LNCAP (cell line): ENCODE results near the gene PGBD2.

ENCODE experiments used
- TF ChIP-seq, protein P1 (sequence below): fragments of 450-650 bp; IDR thresholded peaks from 2 replicates; pipeline ENCODE4 v1.5.1; 2017; ENCODE audit warnings: mild to moderate bottlenecking

Gene PGBD2

DNA sequence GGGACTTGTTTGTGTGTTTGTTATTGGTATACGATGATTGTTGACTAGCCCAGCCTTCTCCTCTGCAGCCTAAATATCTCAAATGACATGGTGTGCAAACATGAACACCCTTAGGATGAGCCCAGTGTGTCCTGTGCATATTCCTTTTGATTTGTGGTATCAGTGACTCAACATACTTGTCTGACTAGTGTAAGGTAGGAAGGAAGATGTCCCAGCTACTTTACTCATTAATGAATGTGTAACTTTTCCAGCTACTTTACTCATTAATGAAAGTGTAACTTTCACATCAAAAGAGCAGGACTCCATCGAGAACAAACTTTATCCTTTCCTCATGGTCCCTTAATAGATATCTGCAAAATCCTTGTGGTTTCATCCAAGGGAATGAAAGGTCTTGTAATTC, 44.4 kb upstream of the PGBD2 start:
- TF ChIP-seq, protein P1, sequence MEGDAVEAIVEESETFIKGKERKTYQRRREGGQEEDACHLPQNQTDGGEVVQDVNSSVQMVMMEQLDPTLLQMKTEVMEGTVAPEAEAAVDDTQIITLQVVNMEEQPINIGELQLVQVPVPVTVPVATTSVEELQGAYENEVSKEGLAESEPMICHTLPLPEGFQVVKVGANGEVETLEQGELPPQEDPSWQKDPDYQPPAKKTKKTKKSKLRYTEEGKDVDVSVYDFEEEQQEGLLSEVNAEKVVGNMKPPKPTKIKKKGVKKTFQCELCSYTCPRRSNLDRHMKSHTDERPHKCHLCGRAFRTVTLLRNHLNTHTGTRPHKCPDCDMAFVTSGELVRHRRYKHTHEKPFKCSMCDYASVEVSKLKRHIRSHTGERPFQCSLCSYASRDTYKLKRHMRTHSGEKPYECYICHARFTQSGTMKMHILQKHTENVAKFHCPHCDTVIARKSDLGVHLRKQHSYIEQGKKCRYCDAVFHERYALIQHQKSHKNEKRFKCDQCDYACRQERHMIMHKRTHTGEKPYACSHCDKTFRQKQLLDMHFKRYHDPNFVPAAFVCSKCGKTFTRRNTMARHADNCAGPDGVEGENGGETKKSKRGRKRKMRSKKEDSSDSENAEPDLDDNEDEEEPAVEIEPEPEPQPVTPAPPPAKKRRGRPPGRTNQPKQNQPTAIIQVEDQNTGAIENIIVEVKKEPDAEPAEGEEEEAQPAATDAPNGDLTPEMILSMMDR = no peak

DNA sequence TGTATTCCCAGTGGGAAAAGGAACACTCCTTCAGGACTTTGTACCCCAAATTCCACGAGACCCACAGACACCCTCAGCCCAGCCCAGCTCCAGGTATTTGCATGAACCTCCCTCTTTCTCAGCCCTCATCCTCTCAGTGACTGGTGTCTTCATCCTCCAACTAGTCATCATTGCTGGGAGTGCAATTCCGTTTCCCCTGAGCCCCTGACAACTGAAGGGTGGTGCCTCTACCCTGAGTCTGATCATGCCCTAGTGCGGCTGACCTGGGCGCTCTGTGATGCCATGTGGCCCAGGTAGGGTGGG, 43.4 kb upstream of the PGBD2 start:
- TF ChIP-seq, protein P1 = no peak

DNA sequence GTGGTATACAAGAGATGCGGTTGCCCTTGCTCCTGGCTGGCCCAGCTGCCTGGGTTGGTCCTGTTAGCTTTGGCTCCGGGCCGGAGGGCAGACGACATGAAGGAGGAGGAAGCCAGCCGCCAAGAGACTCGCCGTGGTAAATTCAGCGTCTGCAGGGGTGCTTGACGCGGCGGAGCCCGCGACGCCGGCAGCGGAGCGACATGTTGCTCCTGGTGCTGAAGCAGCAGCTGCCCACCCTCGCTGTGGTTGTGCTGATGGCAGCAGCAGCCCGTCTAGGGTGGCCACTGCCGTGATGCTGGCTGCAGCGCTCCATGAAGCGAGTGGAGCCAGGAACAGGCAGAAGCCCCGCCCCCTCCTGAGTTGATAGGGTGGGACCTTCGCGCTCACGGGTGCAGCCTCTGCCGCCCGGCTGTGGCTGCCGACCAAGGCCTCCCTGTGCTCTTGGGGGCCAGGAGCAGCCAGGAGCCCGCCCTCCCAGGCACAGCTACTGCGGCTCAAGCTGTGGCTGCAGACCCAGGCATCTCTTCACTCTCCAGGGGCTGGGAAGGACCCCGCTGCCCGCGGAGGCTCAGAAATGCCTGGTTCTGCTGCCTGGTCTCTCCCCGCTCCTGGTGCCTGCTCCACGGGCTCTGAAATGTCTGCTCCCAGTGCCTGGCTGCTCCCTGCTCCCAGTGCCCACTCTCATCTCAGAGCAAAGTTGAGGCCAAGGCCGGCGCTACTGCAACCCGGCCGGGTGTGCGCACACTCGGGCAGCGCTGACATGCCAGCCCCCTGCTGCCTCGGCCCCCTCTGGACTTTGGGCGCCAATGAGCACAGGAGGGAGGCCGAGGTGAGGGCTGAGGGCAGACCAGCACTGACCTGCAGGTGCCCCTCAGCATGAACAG, 42.8 kb upstream of the PGBD2 start:
- TF ChIP-seq, protein P1 = no peak

DNA sequence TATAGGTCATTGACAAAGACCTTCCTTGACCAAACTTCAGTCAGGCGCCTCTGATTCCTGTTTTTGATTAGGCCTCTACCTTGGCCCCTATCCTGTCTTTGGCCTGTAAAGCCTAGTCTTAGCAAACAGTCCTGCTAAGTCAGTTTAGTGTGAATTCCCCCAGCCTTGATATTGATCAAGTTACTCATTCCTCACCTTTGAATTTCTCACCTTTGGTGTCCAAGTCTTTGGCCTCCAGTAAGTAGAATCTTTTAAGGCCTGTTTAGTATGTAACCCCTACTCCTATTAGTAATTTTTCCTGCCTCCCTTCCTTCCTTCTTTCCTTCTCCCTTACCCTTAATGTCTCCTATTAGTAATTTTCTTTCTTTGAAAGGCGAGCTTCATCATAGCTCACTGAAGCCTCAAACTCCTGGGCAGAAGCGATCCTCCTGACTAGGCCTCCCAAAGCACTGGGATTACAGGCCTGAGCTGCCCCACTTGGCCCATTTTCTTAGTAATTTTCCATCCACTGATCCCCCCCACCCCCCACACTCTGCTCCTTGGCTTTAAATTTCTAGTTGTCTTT, 34.1 kb upstream of the PGBD2 start:
- TF ChIP-seq, protein P1 = no peak

DNA sequence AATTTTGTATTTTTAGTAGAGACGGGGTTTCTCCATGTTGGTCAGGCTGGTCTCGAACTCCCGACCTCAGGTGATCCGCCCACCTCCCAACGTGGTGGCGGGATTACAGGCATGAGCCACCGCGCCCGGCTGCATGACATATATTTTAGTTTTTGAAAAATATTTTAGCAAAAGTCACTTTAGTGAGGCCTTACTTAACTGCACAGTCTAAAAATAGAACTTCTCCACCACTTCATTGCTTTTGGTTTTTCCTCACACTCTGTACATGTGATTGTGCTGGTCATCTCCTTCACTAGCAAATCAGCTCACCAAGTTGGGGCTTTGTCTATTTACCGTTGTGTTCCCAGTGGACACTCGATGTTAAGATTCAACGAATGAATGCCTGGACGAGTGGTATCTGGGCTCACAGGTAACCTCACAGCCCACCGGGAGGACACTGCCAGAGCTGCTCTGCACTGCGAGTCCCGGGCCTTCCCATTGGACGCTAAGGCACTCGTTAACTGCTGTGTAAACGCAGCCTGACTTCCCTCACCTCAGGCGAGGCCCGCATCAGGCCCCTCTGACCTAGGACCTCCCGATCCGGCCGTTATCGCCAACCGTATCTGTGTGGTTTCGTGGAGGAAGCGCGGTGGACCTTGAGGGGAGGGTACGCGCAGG, 33.2 kb upstream of the PGBD2 start:
- TF ChIP-seq, protein P1 = no peak

DNA sequence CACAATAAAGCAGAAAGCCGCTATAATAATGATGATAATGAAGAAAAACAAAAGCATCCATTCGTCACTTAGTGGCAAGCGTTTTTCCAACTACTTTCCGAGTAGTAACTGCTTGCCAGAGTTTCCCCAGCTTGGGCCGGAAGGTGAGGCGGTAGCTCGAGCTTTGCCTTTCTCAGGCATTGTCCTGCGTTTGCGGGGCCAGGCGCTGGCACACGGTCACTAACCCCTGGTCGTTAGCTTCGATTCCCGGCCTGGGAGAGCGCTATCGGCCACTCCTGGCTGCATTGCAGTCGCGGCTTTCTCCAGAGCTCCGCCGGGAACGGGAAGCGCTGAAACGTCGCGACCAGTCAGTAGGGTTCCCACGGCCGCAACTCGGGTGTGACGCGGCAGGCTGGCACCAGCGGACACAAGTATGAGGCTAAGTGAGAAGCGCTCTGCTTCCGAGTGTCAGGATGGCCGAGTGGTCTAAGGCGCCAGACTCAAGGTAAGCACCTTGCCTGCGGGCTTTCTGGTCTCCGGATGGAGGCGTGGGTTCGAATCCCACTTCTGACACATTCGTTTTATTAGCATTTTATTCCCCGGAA, 32.5 kb upstream of the PGBD2 start:
- TF ChIP-seq, protein P1 = no peak

DNA sequence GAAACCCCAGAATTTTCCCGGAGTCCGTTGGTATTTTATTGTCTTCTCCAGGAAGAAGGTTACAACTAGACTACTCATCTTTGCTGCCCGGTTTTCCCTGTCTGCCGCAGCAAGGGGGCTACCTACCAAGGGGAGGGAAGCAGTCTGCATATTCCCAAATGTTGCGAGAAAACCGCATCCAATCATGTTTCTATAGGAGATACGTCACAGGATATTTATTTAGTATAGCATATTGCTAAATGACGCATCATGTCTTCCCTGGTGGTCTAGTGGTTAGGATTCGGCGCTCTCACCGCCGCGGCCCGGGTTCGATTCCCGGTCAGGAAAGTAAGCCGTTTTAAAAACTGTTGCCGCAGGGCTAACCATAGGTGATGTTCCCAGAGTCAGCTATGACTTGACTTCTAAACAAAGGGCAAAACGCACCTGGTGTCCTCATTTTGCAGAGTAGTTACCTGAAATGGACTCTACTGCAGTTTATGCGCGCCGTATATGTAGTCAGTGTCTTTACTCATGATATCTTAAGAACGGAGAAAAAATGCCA, 32.0 kb upstream of the PGBD2 start:
- TF ChIP-seq, protein P1 = no peak
